ENCODE measurements around the gene TNNT3.
"Not testable (repeated sequence)": the region's sequence is repeated elsewhere in the genome, so short reads cannot be mapped to it uniquely, and the experiment has no call there.

Gene TNNT3

GRCh38 chr11:1881442-1882264, 37.9 kb upstream of the TNNT3 start:
- peak; percentile 92 for DNase-seq (ENCODE audit: low spot score)

DNA sequence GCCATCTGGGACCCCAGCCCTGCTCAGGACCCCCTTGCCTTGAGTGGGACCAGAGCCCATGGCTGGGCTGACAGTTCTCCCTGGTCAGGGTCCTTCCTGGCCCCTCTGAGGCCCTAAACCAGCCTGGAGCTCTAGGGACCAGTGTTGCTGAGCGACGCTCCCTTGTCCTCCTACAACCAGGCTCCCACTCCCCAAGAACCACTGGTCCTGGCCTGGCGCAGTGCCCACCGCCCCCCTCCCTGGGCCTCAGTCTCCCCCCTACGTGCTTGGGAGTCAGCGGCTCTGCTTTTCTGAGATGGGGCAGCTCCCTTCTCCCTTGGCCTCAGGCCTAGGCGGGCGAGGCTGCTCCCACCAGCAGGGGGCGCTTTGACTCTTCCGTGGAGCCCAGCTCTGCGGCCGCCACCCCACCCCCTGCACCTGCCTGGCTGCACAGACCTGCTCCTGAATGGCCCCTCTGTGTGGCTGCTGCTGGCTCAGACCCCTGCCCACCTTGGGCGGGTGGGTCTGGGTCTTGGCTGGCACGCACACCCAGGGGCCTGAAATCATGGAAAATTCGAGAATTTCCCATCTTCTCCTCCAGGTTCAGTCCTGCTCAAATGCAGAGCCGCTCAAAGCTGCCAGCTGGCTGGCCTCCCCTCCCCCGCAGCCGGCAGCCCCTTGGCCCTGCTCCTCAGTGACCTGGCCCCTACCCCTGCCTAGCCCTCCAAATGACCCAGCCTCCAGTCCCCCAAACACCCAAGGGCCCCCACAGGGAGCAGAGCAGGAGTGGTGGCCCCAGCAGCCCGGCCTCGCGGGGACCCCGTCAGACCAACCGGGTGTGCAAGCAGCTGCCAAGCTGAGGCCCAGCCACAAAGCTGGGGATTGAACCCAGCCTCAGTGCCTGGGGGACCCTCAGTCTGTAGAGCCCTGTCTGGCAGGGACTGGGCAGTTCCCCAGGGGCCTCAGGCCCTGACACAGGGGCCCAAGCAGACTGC, 37.0 kb upstream of the TNNT3 start:
- peak; percentile 97 for DNase-seq (ENCODE audit: low spot score)

GRCh38 chr11:1883346-1884302, 35.9 kb upstream of the TNNT3 start:
- peak; percentile 63 for DNase-seq (ENCODE audit: low spot score)

DNA sequence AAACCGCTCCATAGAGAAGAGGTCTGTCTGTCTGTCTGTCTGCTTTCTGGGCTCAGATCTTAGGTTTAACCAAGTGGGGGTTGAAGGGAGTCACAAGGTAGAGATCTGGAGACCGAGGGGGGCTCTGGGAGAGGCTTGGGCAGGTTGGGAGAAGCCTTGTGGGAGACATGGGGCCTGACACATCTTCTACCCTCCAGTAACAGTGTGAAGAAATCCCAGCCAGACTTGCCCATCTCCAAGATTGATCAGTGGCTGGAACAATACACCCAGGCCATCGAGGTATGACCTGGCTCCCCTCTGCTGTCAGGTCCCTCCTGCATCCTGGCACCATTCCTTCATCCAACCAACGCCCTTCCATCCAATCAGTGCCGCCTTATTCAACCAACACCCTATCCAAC, 35.2 kb upstream of the TNNT3 start:
- DNase-seq (ENCODE audit: low spot score): peak; percentile 53

DNA sequence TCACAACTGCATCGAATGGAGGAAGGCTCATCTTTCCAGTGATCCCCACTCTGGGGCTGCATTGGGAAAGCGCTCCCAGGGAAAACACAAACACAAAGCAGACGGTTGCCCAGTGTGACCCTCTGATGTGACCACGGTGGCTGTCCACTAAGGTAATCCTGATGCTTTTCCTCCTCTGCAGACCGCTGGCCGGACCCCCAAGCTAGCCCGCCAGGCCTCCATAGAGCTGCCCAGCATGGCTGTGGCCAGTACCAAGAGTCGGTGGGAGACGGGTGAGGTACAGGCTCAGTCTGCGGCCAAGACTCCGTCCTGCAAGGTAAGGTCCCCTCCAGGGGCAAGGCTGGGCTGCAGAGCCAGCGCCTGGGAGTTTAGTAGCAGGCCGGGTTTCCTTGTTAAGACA, 33.0 kb upstream of the TNNT3 start:
- not testable (repeated sequence) for DNase-seq (ENCODE audit: low spot score)

- peak; percentile 55 for DNase-seq (ENCODE audit: low spot score)
These were observed 31.8 kb upstream of the TNNT3 start for GRCh38 chr11:1887451-1888346.

DNA sequence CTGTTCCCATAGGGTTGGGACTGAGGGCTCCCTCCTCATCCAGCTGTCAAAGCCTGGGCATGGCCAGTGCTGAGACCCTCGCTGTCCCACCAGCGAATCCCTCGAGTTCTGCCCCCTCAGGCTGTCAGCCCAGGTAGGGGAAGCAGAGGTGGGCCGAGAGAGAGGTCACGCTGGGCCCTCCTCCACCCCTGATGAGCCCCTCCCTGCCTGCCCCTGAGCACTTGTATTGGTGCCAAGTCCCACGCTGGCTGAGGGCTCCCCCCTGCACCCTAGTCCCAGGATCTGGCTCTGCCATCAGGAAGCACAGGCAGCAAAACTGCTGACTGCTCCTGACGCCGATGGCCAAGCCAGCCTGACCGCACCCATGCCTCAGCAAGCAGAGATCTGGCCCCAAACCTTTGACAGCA, 31.2 kb upstream of the TNNT3 start:
- peak; percentile 66 for DNase-seq (ENCODE audit: low spot score)

- peak; percentile 53 for DNase-seq (ENCODE audit: low spot score)
These were observed 30.7 kb upstream of the TNNT3 start for GRCh38 chr11:1888811-1889210.

DNA sequence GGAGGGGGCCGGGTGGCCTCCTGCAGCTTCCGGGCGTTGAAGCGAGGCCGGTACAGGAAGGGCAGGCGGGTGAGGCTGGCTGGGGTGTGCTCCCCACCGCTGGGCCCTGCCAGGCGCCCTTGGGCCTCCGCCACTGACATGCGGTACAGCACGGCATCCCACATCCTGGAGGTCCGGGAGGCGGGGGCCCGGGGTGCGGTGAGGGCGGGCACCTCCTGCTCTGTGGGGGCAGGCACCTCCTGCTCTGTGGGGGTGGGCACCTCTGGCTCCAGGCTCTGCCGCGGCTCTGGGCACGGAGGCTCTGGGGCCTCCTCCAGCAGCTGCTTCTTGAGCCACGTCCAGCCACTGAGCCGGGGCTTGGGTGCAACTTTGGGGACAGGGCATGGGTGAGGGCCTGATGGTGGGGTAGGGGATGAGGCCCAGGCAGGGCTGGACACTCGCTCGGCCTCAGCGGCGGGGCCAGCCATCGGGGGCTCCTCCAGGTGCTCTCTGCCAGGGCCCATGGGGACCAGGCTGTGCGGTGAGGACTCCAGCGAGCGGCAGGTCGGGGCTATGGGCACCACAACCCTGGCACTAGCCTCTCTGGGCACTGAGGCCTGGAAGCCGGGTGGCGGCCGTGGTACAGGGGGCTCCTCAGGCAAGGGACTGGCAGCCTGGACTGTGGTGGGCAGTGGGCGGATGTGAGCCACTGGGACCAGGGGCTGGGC, 30.1 kb upstream of the TNNT3 start:
- DNase-seq (ENCODE audit: low spot score): peak; percentile 68

GRCh38 chr11:1889941-1890855, 29.3 kb upstream of the TNNT3 start:
- peak; percentile 54 for DNase-seq (ENCODE audit: low spot score)

DNA sequence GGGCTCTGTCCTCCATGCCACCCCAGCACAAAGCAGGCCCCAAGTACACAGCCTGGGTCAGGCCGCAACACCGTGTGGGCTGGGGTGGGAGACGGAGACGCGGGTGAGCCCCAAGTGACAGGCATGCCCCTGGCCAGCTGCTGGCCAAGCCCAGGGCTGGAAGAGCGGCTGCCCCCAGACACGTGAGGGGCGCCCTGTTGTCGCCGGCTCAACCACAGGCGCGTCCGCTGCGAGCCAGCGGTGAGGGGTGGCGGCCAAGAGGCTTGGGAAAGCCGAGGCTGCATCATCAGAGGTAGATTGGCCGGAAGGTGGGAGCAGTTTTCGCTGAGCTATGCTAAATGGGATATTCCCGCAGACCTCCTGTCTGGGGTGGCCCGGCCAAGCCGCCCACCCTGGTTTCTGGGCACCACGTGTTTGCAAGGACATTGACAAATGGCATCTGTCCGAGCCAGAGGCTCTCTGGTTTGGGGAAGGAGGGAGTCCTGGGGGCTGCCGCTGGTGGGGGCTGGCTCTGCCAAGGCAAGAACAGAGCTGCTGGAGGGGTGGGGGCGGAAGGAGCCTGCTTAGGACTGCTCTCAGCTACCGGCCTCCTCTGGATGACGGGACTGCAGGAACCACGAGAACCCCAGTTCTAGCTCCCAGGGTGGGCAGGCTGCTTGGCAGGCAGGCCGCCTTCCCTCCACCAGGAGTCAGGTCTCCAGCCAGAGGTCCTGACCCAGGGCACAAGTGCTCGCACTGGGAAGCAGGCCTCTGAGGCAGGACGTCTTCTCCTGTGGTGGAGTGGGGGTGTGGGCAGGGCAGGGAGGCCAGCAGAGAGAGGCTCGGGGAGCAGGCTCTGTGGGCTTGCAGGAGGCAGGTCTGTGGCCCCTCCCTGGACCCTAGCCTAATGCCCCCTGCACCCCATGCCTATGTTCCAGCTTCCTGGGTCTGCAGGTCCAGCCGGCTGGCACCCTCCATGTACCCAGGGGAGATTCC, 28.4 kb upstream of the TNNT3 start:
- DNase-seq (ENCODE audit: low spot score): peak; percentile 66

DNA sequence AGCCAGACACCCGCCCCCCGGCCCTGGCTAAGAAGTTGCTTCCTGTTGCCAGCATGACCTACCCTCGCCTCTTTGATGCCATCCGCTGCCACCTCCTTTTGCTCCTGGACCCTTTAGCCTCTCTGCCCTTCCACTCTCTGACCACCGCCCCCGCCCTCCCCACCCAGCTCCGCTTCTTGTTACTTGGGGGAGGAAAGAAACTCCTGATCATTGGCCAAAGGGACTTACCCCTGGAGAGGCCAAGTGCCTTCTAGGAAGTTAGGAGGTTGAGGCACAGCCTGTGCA, 27.7 kb upstream of the TNNT3 start, which contains the start of gene PRR33:
Gene PRR33, minus strand, starts transcription at position 65 of the 285 bp plus-strand sequence. CDS start 1,311 bp downstream, outside the sequence.
- DNase-seq (ENCODE audit: low spot score): no peak

DNA sequence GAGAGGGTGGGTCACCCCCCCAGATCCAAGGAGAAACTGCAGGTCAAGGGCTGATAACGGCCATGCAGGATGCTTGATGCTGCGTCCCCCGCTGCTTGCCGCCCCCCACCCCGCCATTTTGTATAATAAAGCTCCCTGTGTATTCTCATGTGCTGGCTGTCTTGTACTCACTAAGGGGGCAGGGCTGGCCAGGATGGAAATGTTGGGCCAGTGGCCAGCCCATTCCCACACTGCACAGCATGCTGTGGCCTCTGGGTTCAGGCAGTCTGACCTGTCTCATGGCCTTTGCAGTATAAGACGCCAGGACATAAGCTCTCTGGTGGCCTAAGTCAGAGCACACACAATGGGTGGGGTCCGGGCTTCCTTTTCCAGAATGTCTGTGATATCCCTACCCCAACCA, 27.4 kb upstream of the TNNT3 start:
- peak; percentile 44 for DNase-seq (ENCODE audit: low spot score)

DNA sequence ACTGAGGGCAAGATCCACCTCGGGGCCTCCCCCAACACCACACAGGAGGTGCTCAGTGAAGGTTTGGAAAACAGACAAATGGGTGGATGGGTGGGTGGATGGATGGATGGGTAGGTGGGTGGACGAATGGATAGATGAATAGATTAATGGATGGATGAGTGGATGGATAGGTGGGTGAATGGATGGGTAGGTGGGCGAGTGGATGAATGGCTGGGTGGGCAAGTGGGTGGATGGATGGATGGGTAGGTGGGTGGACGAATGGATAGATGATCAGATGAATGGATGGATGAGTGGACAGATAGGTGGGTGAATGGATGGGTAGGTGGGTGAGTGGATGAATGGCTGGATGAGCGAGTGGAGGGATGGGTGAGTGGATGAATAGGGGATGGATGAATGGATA, 26.9 kb upstream of the TNNT3 start:
- no peak for DNase-seq (ENCODE audit: low spot score)

- DNase-seq (ENCODE audit: low spot score): no peak
These were observed 25.7 kb upstream of the TNNT3 start for GRCh38 chr11:1893581-1894359.

DNA sequence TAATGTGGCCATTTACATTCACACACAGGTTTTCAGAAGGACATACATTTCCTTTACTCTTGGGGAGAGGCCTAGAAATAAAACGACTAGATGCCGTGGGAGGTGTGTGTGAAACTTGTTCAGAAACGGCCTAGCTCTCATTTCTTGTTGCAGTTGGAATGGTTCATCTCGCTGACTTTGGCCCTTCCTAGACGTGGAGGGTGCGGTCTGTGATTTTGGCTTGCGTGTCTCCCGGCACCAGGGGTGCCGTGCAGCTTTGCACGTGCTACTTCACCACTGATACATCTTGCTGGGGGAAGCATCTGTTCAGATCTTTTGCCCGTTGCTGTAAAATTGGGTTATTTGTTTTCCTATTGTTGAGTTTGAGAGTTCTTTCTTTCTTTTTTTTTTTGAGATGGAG, 24.7 kb upstream of the TNNT3 start:
- no peak for DNase-seq (ENCODE audit: low spot score)

DNA sequence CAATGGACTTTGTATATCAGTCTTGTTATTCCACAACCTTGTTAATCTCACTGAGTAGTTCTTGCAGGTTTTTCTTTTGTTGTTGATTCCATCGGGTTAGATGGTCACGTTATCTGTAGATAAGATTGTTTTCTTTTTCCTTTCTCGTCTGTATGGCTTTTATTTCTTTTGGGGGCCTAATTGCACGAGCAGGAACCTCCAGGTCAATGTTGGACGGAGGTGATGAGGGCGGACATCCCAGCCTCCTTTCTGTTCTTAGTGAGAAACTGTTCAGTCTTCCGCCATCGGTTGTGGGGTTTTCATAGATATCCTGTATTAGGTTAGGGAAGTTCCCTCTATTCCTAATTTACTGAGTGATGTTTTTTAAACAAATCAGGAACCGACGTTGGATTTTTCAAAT, 23.0 kb upstream of the TNNT3 start:
- no peak for DNase-seq (ENCODE audit: low spot score)

Measured in left forelimb (tissue), 1 donor.